Memory B cell (primary cell): ENCODE measurements around the gene HS3ST5.

Source experiments
- ATAC-seq: fragments of 150-1000 bp; cut with Tn5 transposase; 2 replicates; pipeline ENCODE4 v1.10.0; 2021; ENCODE audit warnings: low read depth, mild to moderate bottlenecking, moderate library complexity
- DNase-seq, 2 donors: peaks; one replicate each; pipeline ENCODE4 v3.0.0; 2022; ENCODE audit warnings: low spot score in 2 of 2
- H3K27ac Mint-ChIP-seq: one replicate; pipeline ENCODE4 v1.8.0; 2022; ENCODE audit warnings: mild to moderate bottlenecking, moderate library complexity, mixed read lengths
- H3K27me3 Mint-ChIP-seq: one replicate; pipeline ENCODE4 v1.8.0; 2022; ENCODE audit warnings: mixed read lengths
- H3K36me3 Mint-ChIP-seq: one replicate; pipeline ENCODE4 v1.8.0; 2022; ENCODE audit warnings: mild to moderate bottlenecking, mixed read lengths
- H3K4me1 Mint-ChIP-seq: one replicate; pipeline ENCODE4 v1.8.0; 2022; ENCODE audit warnings: mixed read lengths
- H3K4me3 Mint-ChIP-seq: one replicate; pipeline ENCODE4 v1.8.0; 2022; ENCODE audit warnings: mild to moderate bottlenecking, moderate library complexity, mixed read lengths
- H3K9me3 Mint-ChIP-seq: one replicate; pipeline ENCODE4 v1.8.0; 2022; ENCODE audit warnings: mixed read lengths

The HS3ST5 gene

GRCh38 chr6:114176726-114177125 is 166.1 kb downstream of the HS3ST5 start:
- no peak for ATAC-seq

GRCh38 chr6:114172576-114173260 is 170.1 kb downstream of the HS3ST5 start:
- Mint-ChIP-seq H3K27ac (no peak overlapping the region), H3K9me3 (no peaks in the 10 kb centered on the region), H3K4me3 (no peak overlapping the region), H3K27me3 (peaks cover 3% of the 10 kb centered on the region), H3K36me3 (no peaks in the 10 kb centered on the region), H3K4me1 (no peaks in the 10 kb centered on the region)
- DNase-seq, result no peak
- no peak for ATAC-seq

More at GRCh38 chr6:114176726-114177125, 166.1 kb downstream of the HS3ST5 start:
- Mint-ChIP-seq H3K27ac (no peak overlapping the region), H3K9me3 (no peaks in the 10 kb centered on the region), H3K4me1 (no peaks in the 10 kb centered on the region), H3K4me3 (no peak overlapping the region), H3K27me3 (peaks cover 3% of the 10 kb centered on the region), H3K36me3 (no peaks in the 10 kb centered on the region)
- DNase-seq, result no peak

- H3K4me1 Mint-ChIP-seq, result no peaks in the 10 kb centered on the region
- no peaks in the 10 kb centered on the region for H3K9me3 Mint-ChIP-seq
- no peaks in the 10 kb centered on the region for H3K36me3 Mint-ChIP-seq
- H3K27ac Mint-ChIP-seq, result no peak overlapping the region
- no peak overlapping the region for H3K4me3 Mint-ChIP-seq
- no peak for ATAC-seq
- H3K27me3 Mint-ChIP-seq, result peaks cover 5% of the 10 kb centered on the region
- no peak for DNase-seq
Observed at GRCh38 chr6:114171473-114171872, 171.3 kb downstream of the HS3ST5 start.

- H3K4me1 Mint-ChIP-seq, result no peaks in the 10 kb centered on the region
- H3K4me3 Mint-ChIP-seq, result no peak overlapping the region
- peaks cover 5% of the 10 kb centered on the region for H3K27me3 Mint-ChIP-seq
- ATAC-seq (no peak), DNase-seq (no peak)
- H3K27ac Mint-ChIP-seq, result no peak overlapping the region
- no peaks in the 10 kb centered on the region for H3K36me3 Mint-ChIP-seq
- no peaks in the 10 kb centered on the region for H3K9me3 Mint-ChIP-seq
Observed at GRCh38 chr6:114170958-114171387, 171.8 kb downstream of the HS3ST5 start.

- no peaks in the 10 kb centered on the region for H3K36me3 Mint-ChIP-seq
- ATAC-seq, result no peak
- no peak overlapping the region for H3K4me3 Mint-ChIP-seq
- H3K27me3 Mint-ChIP-seq, result peaks cover 6% of the 10 kb centered on the region
- no peaks in the 10 kb centered on the region for H3K9me3 Mint-ChIP-seq
- H3K27ac Mint-ChIP-seq, result no peak overlapping the region
- no peak for DNase-seq
- H3K4me1 Mint-ChIP-seq, result no peaks in the 10 kb centered on the region
Observed at GRCh38 chr6:114170372-114170771, 172.5 kb downstream of the HS3ST5 start.

- H3K27ac Mint-ChIP-seq, result no peak overlapping the region
- peaks cover 6% of the 10 kb centered on the region for H3K27me3 Mint-ChIP-seq
- H3K36me3 Mint-ChIP-seq, result no peaks in the 10 kb centered on the region
- H3K4me3 Mint-ChIP-seq, result no peak overlapping the region
- no peaks in the 10 kb centered on the region for H3K4me1 Mint-ChIP-seq
- ATAC-seq, result no peak
- DNase-seq, result no peak
- H3K9me3 Mint-ChIP-seq, result no peaks in the 10 kb centered on the region
Observed at GRCh38 chr6:114169763-114170162, 173.1 kb downstream of the HS3ST5 start.

- ATAC-seq, result no peak
- H3K4me1 Mint-ChIP-seq, result no peaks in the 10 kb centered on the region
- H3K27ac Mint-ChIP-seq, result no peak overlapping the region
- H3K9me3 Mint-ChIP-seq, result no peaks in the 10 kb centered on the region
- no peaks in the 10 kb centered on the region for H3K36me3 Mint-ChIP-seq
- peaks cover 3% of the 10 kb centered on the region for H3K27me3 Mint-ChIP-seq
- no peak overlapping the region for H3K4me3 Mint-ChIP-seq
- DNase-seq, result no peak
Observed at GRCh38 chr6:114167583-114168576, 174.9 kb downstream of the HS3ST5 start.

- ATAC-seq, result no peak
Observed at GRCh38 chr6:114164207-114164606, 178.6 kb downstream of the HS3ST5 start.

GRCh38 chr6:114162691-114163347 is 180.0 kb downstream of the HS3ST5 start:
- H3K36me3 Mint-ChIP-seq, result no peaks in the 10 kb centered on the region
- ATAC-seq (no peak), DNase-seq (no peak)
- H3K4me1 Mint-ChIP-seq, result no peaks in the 10 kb centered on the region
- H3K27ac Mint-ChIP-seq, result no peak overlapping the region
- no peak overlapping the region for H3K4me3 Mint-ChIP-seq
- H3K9me3 Mint-ChIP-seq, result no peaks in the 10 kb centered on the region
- H3K27me3 Mint-ChIP-seq, result peaks cover 3% of the 10 kb centered on the region

More at GRCh38 chr6:114164207-114164606, 178.6 kb downstream of the HS3ST5 start:
- H3K27me3 Mint-ChIP-seq, result peaks cover 3% of the 10 kb centered on the region
- no peaks in the 10 kb centered on the region for H3K9me3 Mint-ChIP-seq
- no peak for DNase-seq
- H3K36me3 Mint-ChIP-seq, result no peaks in the 10 kb centered on the region
- H3K27ac Mint-ChIP-seq, result no peak overlapping the region
- no peaks in the 10 kb centered on the region for H3K4me1 Mint-ChIP-seq
- no peak overlapping the region for H3K4me3 Mint-ChIP-seq

- Mint-ChIP-seq H3K4me1 (no peaks in the 10 kb centered on the region), H3K27me3 (peaks cover 2% of the 10 kb centered on the region), H3K9me3 (peaks cover 2% of the 10 kb centered on the region), H3K27ac (no peak overlapping the region), H3K4me3 (no peak overlapping the region), H3K36me3 (no peaks in the 10 kb centered on the region)
- ATAC-seq (no peak), DNase-seq (no peak)
Observed at GRCh38 chr6:114160881-114161280, 181.9 kb downstream of the HS3ST5 start.

- no peak for DNase-seq
- peaks cover 3% of the 10 kb centered on the region for H3K27me3 Mint-ChIP-seq
- no peak overlapping the region for H3K4me3 Mint-ChIP-seq
- ATAC-seq, result no peak
- no peaks in the 10 kb centered on the region for H3K36me3 Mint-ChIP-seq
- H3K9me3 Mint-ChIP-seq, result peaks cover 2% of the 10 kb centered on the region
- no peaks in the 10 kb centered on the region for H3K4me1 Mint-ChIP-seq
- H3K27ac Mint-ChIP-seq, result no peak overlapping the region
Observed at GRCh38 chr6:114159727-114160126, 183.1 kb downstream of the HS3ST5 start.

- DNase-seq (no peak), ATAC-seq (no peak)
- H3K27me3 Mint-ChIP-seq, result peaks cover 4% of the 10 kb centered on the region
- H3K4me3 Mint-ChIP-seq, result no peak overlapping the region
- no peaks in the 10 kb centered on the region for H3K4me1 Mint-ChIP-seq
- H3K9me3 Mint-ChIP-seq, result peaks cover 2% of the 10 kb centered on the region
- H3K27ac Mint-ChIP-seq, result no peak overlapping the region
- H3K36me3 Mint-ChIP-seq, result no peaks in the 10 kb centered on the region
Observed at GRCh38 chr6:114158838-114159694, 183.8 kb downstream of the HS3ST5 start.

GRCh38 chr6:114158411-114158810 is 184.4 kb downstream of the HS3ST5 start:
- Mint-ChIP-seq H3K4me1 (no peaks in the 10 kb centered on the region), H3K36me3 (no peaks in the 10 kb centered on the region), H3K27ac (no peak overlapping the region), H3K27me3 (peaks cover 4% of the 10 kb centered on the region), H3K4me3 (no peak overlapping the region), H3K9me3 (peaks cover 2% of the 10 kb centered on the region)
- DNase-seq (no peak), ATAC-seq (no peak)
